ENCODE data around the gene USP20.

USP20 gene

DNA sequence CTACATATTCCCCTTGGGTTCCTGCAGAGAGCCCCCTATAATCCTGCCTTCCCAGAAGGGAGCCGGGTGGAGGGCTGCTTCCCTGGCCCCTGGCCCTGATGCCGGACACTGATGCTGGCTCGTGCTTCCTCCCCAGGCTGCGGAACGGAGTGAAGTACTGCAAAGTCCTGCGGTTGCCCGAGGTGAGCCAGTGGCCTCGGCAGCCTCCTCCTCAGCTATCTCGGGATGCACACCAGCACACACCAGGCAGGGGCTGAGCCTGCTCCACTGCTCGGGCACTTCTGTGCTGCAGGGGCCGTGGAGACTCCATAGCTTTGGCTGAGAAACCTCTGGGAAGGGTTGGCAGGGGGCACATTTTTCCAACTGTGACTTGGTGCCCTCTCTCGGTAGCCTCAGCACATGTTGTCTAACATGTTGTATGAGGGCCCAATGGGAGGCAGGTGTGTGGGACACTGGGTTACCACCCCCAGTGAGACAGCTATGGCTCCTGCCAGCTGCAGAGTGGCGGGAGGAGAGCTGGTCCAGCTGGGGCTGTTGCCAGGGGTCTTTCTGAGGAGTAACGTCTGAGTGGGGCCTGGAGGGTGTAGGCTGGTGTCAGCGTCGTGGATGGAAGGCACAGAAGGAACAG lies 38.4 kb downstream of the USP20 start:
- Histone ChIP-seq H3K9ac (ENCODE audit: low read depth in 1 of 2, low read length in 2 of 2) (no peak overlapping the region), H3K9me3 (ENCODE audit: control insufficient read depth in 1 of 2, low read length in 2 of 2) (no peaks in the 10 kb centered on the region), H3K4me1 (ENCODE audit: control insufficient read depth in 1 of 2, insufficient read depth in 2 of 2, low read length in 2 of 2) (peaks cover 0 to under 1% of the 10 kb centered on the region in 2 donors), H3K4me3 (ENCODE audit: low read depth in 1 of 2, low read length in 2 of 2) (no peak overlapping the region), H3K36me3 (ENCODE audit: control insufficient read depth in 1 of 2, insufficient read depth in 2 of 2, low read length in 2 of 2) (peaks cover 13 to 34% of the 10 kb centered on the region in 2 donors), H3K27ac (ENCODE audit: low read depth, low read length) (no peak overlapping the region), H3K27me3 (ENCODE audit: control insufficient read depth in 1 of 2, insufficient read depth in 2 of 2, low read length in 2 of 2) (no peaks in the 10 kb centered on the region)

DNA sequence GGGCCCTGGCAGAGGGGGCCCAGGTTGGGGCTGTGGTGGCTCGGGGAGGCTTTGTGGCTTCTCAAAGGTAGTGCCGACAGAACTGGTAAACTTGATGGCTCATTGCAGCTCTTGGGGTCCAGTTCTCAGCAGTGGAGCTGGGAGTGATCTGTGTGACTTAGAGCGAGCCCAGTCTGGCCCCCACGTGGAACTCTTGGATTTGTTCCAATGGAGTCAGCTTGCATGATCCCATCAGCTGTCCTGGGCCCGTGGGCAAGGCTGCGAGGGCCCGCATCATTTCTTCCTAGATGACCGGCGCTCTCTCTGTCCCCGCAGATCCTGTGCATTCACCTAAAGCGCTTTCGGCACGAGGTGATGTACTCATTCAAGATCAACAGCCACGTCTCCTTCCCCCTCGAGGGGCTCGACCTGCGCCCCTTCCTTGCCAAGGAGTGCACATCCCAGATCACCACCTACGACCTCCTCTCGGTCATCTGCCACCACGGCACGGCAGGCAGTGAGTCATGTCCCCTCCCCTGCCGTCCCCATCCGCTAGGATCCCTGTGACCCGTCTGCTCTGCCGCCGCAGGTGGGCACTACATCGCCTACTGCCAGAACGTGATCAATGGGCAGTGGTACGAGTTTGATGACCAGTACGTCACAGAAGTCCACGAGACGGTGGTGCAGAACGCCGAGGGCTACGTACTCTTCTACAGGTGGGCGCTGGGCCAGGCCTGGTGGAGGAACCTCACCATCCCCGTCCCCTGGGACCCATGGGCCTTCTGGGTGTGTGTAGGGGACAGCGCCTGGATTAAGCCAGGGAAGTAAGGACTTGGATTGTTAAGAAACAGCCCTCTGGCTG lies 39.2 kb downstream of the USP20 start:
- Histone ChIP-seq H3K36me3 (ENCODE audit: control insufficient read depth in 1 of 2, insufficient read depth in 2 of 2, low read length in 2 of 2) (peaks cover 13 to 34% of the 10 kb centered on the region in 2 donors), H3K9ac (ENCODE audit: low read depth in 1 of 2, low read length in 2 of 2) (no peak overlapping the region), H3K9me3 (ENCODE audit: control insufficient read depth in 1 of 2, low read length in 2 of 2) (no peaks in the 10 kb centered on the region), H3K4me1 (ENCODE audit: control insufficient read depth in 1 of 2, insufficient read depth in 2 of 2, low read length in 2 of 2) (no peaks in the 10 kb centered on the region), H3K27ac (ENCODE audit: low read depth, low read length) (no peak overlapping the region), H3K27me3 (ENCODE audit: control insufficient read depth in 1 of 2, insufficient read depth in 2 of 2, low read length in 2 of 2) (no peaks in the 10 kb centered on the region), H3K4me3 (ENCODE audit: low read depth in 1 of 2, low read length in 2 of 2) (no peak overlapping the region)

- no peak overlapping the region for H3K27ac ChIP-seq (ENCODE audit: low read depth, low read length)
- peaks cover 13 to 34% of the 10 kb centered on the region in 2 donors for H3K36me3 ChIP-seq (ENCODE audit: control insufficient read depth in 1 of 2, insufficient read depth in 2 of 2, low read length in 2 of 2)
- no peak overlapping the region for H3K4me3 ChIP-seq (ENCODE audit: low read depth in 1 of 2, low read length in 2 of 2)
- H3K9me3 ChIP-seq (ENCODE audit: control insufficient read depth in 1 of 2, low read length in 2 of 2): no peaks in the 10 kb centered on the region
- no peaks in the 10 kb centered on the region for H3K4me1 ChIP-seq (ENCODE audit: control insufficient read depth in 1 of 2, insufficient read depth in 2 of 2, low read length in 2 of 2)
- H3K27me3 ChIP-seq (ENCODE audit: control insufficient read depth in 1 of 2, insufficient read depth in 2 of 2, low read length in 2 of 2): no peaks in the 10 kb centered on the region
- H3K9ac ChIP-seq (ENCODE audit: low read depth in 1 of 2, low read length in 2 of 2): no peak overlapping the region
Observed at GRCh38 chr9:129875181-129875611, 39.9 kb downstream of the USP20 start.

GRCh38 chr9:129875687-129876395 lies 40.6 kb downstream of the USP20 start:
- no peak overlapping the region for H3K9ac ChIP-seq (ENCODE audit: low read depth in 1 of 2, low read length in 2 of 2)
- H3K4me3 ChIP-seq (ENCODE audit: low read depth in 1 of 2, low read length in 2 of 2): no peak overlapping the region
- no peaks in the 10 kb centered on the region for H3K27me3 ChIP-seq (ENCODE audit: control insufficient read depth in 1 of 2, insufficient read depth in 2 of 2, low read length in 2 of 2)
- H3K4me1 ChIP-seq (ENCODE audit: control insufficient read depth in 1 of 2, insufficient read depth in 2 of 2, low read length in 2 of 2): no peaks in the 10 kb centered on the region
- peaks cover 13 to 39% of the 10 kb centered on the region in 2 donors for H3K36me3 ChIP-seq (ENCODE audit: control insufficient read depth in 1 of 2, insufficient read depth in 2 of 2, low read length in 2 of 2)
- no peaks in the 10 kb centered on the region for H3K9me3 ChIP-seq (ENCODE audit: control insufficient read depth in 1 of 2, low read length in 2 of 2)
- H3K27ac ChIP-seq (ENCODE audit: low read depth, low read length): no peak overlapping the region

DNA sequence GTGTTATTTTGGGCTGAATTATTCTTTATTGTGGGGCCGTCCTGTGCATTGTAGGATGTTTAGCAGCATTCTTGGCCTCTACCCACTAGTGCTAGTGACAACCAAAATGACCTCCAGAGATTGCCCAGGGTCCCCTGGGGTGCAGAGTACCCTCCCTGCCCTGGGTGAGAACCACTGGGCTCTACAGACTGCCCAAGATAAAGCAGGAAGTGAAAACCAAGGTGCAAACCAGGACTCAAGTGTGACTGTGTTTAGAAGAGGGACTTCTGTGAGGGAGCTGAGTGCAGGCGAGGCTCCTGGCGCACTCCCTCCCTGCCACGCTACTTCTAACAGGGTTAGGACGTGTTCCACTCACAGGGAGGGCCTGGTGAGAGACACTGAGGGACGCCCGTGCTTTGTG lies 41.6 kb downstream of the USP20 start:
- no peaks in the 10 kb centered on the region for H3K9me3 ChIP-seq (ENCODE audit: control insufficient read depth in 1 of 2, low read length in 2 of 2)
- H3K27me3 ChIP-seq (ENCODE audit: control insufficient read depth in 1 of 2, insufficient read depth in 2 of 2, low read length in 2 of 2): no peaks in the 10 kb centered on the region
- no peak overlapping the region for H3K27ac ChIP-seq (ENCODE audit: low read depth, low read length)
- H3K4me1 ChIP-seq (ENCODE audit: control insufficient read depth in 1 of 2, insufficient read depth in 2 of 2, low read length in 2 of 2): no peaks in the 10 kb centered on the region
- no peak overlapping the region for H3K4me3 ChIP-seq (ENCODE audit: low read depth in 1 of 2, low read length in 2 of 2)
- no peak overlapping the region for H3K9ac ChIP-seq (ENCODE audit: low read depth in 1 of 2, low read length in 2 of 2)
- peaks cover 13 to 49% of the 10 kb centered on the region in 2 donors for H3K36me3 ChIP-seq (ENCODE audit: control insufficient read depth in 1 of 2, insufficient read depth in 2 of 2, low read length in 2 of 2)

DNA sequence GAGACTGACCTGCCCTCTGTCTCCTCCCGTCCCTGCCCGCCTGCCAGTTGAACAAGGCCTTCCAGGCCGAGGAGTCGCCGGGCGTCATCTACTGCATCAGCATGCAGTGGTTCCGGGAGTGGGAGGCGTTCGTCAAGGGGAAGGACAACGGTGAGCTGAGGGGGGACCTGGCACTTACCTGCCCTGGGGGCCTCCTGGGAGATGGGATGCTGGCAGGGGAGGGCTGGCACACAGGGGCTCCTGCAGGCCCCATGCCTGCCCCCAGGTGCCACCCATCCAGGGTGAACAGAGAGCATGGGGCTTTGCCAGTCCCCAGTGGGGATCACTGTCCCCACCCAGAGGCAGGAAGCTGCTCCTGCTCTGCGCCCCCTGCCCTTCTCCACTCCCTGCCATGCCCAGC lies 43.0 kb downstream of the USP20 start:
- H3K36me3 ChIP-seq (ENCODE audit: control insufficient read depth in 1 of 2, insufficient read depth in 2 of 2, low read length in 2 of 2): peaks cover 13 to 56% of the 10 kb centered on the region in 2 donors
- no peaks in the 10 kb centered on the region for H3K27me3 ChIP-seq (ENCODE audit: control insufficient read depth in 1 of 2, insufficient read depth in 2 of 2, low read length in 2 of 2)
- H3K27ac ChIP-seq (ENCODE audit: low read depth, low read length): no peak overlapping the region
- H3K4me3 ChIP-seq (ENCODE audit: low read depth in 1 of 2, low read length in 2 of 2): no peak overlapping the region
- no peaks in the 10 kb centered on the region for H3K9me3 ChIP-seq (ENCODE audit: control insufficient read depth in 1 of 2, low read length in 2 of 2)
- H3K9ac ChIP-seq (ENCODE audit: low read depth in 1 of 2, low read length in 2 of 2): no peak overlapping the region
- no peaks in the 10 kb centered on the region for H3K4me1 ChIP-seq (ENCODE audit: control insufficient read depth in 1 of 2, insufficient read depth in 2 of 2, low read length in 2 of 2)

- H3K9ac ChIP-seq (ENCODE audit: low read depth in 1 of 2, low read length in 2 of 2): no peak overlapping the region
- H3K36me3 ChIP-seq (ENCODE audit: control insufficient read depth in 1 of 2, insufficient read depth in 2 of 2, low read length in 2 of 2): peaks cover 13 to 48% of the 10 kb centered on the region in 2 donors
- peaks cover 4 to 7% of the 10 kb centered on the region in 2 donors for H3K4me1 ChIP-seq (ENCODE audit: control insufficient read depth in 1 of 2, insufficient read depth in 2 of 2, low read length in 2 of 2)
Observed at GRCh38 chr9:129879103-129879699, 43.9 kb downstream of the USP20 start.

GRCh38 chr9:129879991-129880653 lies 44.9 kb downstream of the USP20 start:
- no peak overlapping the region for H3K9ac ChIP-seq (ENCODE audit: low read depth in 1 of 2, low read length in 2 of 2)
- H3K27me3 ChIP-seq (ENCODE audit: control insufficient read depth in 1 of 2, insufficient read depth in 2 of 2, low read length in 2 of 2): no peaks in the 10 kb centered on the region
- H3K9me3 ChIP-seq (ENCODE audit: control insufficient read depth in 1 of 2, low read length in 2 of 2): no peaks in the 10 kb centered on the region
- H3K36me3 ChIP-seq (ENCODE audit: control insufficient read depth in 1 of 2, insufficient read depth in 2 of 2, low read length in 2 of 2): peaks cover 10 to 39% of the 10 kb centered on the region in 2 donors
- no peak overlapping the region for H3K4me3 ChIP-seq (ENCODE audit: low read depth in 1 of 2, low read length in 2 of 2)
- H3K27ac ChIP-seq (ENCODE audit: low read depth, low read length): no peak overlapping the region
- peaks cover 13 to 15% of the 10 kb centered on the region in 2 donors for H3K4me1 ChIP-seq (ENCODE audit: control insufficient read depth in 1 of 2, insufficient read depth in 2 of 2, low read length in 2 of 2)

More at GRCh38 chr9:129879103-129879699, 43.9 kb downstream of the USP20 start:
- Histone ChIP-seq H3K9me3 (ENCODE audit: control insufficient read depth in 1 of 2, low read length in 2 of 2) (no peaks in the 10 kb centered on the region), H3K27me3 (ENCODE audit: control insufficient read depth in 1 of 2, insufficient read depth in 2 of 2, low read length in 2 of 2) (no peaks in the 10 kb centered on the region), H3K27ac (ENCODE audit: low read depth, low read length) (no peak overlapping the region), H3K4me3 (ENCODE audit: low read depth in 1 of 2, low read length in 2 of 2) (no peak overlapping the region)

GRCh38 chr9:129880654-129881546 lies 45.6 kb downstream of the USP20 start:
- Histone ChIP-seq H3K4me1 (ENCODE audit: control insufficient read depth in 1 of 2, insufficient read depth in 2 of 2, low read length in 2 of 2) (peaks cover 18 to 22% of the 10 kb centered on the region in 2 donors), H3K9me3 (ENCODE audit: control insufficient read depth in 1 of 2, low read length in 2 of 2) (no peaks in the 10 kb centered on the region), H3K27ac (ENCODE audit: low read depth, low read length) (no peak overlapping the region), H3K27me3 (ENCODE audit: control insufficient read depth in 1 of 2, insufficient read depth in 2 of 2, low read length in 2 of 2) (no peaks in the 10 kb centered on the region), H3K4me3 (ENCODE audit: low read depth in 1 of 2, low read length in 2 of 2) (no peak overlapping the region), H3K36me3 (ENCODE audit: control insufficient read depth in 1 of 2, insufficient read depth in 2 of 2, low read length in 2 of 2) (peaks cover 3 to 31% of the 10 kb centered on the region in 2 donors), H3K9ac (ENCODE audit: low read depth in 1 of 2, low read length in 2 of 2) (no peak overlapping the region)
